ENCODE results near the gene ANKRD6.

ANKRD6 gene

DNA sequence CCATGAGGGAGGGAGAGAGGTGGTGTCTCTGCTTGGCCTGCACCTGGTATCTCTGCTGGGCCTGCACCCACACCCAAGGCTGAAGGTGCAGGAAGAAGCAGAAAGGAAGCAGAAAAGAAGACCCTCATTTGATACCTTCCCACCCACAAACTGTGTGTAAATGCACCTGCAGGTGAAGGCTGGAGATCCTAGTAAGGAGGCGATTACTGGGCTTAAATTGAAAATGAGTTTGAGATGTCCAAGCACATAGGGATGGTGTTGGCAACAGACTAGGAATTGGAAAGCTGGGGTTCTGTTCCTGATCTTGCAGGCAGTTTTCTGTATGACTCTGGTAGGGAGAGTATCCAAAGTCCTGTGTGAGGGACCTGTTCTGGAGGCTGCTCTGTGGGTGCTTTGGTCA, 130.9 kb downstream of the ANKRD6 start:
- H2BK120ac ChIP-seq (ENCODE audit: low read depth, low read length): no peak overlapping the region
- no peak overlapping the region for H3K23ac ChIP-seq (ENCODE audit: low read length)
- no peak overlapping the region for H3K56ac ChIP-seq (ENCODE audit: low read length)
- no peak overlapping the region for H3K4me3 ChIP-seq (ENCODE audit: low read length)
- no peak overlapping the region for H3K4ac ChIP-seq (ENCODE audit: low read depth, low read length)
- no peak overlapping the region for H3K18ac ChIP-seq (ENCODE audit: low read length)
- no peak overlapping the region for H4K8ac ChIP-seq (ENCODE audit: low read depth, low read length)
- no peaks in the 10 kb centered on the region for H3K27me3 ChIP-seq (ENCODE audit: insufficient read depth, low read length, poor library complexity)
- H3K4me1 ChIP-seq (ENCODE audit: control insufficient read depth, low read depth, low read length): peaks cover 4% of the 10 kb centered on the region
- peaks cover 2% of the 10 kb centered on the region for H3K79me1 ChIP-seq (ENCODE audit: low read length)
- no peak overlapping the region for H2BK15ac ChIP-seq (replicated peaks; ENCODE audit: low read depth)
- no peak overlapping the region for H2AK5ac ChIP-seq (ENCODE audit: low read length)
- H3K36me3 ChIP-seq (ENCODE audit: control insufficient read depth, insufficient read depth, low read length): no peaks in the 10 kb centered on the region
- H3K79me2 ChIP-seq (ENCODE audit: control insufficient read depth, insufficient read depth, low read length): no peaks in the 10 kb centered on the region
- no peak for DNase-seq
- no peak overlapping the region for H4K5ac ChIP-seq (ENCODE audit: low read length)
- no peak overlapping the region for H3K9ac ChIP-seq (ENCODE audit: low read length)
- no peak overlapping the region for H3K4me2 ChIP-seq (ENCODE audit: low read length)
- H2BK5ac ChIP-seq (ENCODE audit: low read length): no peak overlapping the region
- WGBS (ENCODE audit: extremely low coverage, insufficient coverage, low lambda C conversion rate): no CpG with 5 or more reads among the region's 1 CpG
- H3K27ac ChIP-seq (ENCODE audit: low read depth, low read length): no peak overlapping the region

DNA sequence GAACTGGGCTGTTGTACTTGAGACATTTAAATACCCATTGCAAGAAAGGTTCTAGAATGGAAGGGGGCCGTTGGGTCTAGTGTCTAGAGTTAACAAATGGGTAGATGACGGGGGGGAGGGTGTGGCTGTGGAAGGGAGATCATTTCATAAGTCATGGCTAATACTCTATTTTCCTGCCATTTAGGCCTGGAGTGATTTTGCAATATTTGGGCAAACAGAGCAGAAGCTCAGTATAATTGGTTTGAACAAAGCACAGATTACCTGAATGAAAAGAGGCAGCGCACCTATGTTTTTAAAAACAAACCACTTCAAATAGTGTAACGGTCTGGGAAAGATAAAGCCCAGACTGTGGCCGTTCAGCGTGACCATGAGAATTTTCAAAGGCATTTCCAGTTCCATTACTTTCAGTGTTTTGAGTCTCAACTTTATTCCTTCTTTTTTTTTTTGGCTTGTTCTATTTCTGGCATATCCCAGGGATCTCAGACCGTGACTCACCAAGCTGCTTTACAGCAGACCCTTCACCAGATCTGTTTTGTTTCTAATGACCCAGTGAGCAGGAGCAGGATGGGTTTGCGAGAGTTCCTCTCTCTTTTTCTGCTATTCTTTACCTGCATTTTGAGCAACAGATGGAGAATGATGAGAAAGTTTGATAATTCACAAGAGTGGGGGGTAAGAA, 131.9 kb downstream of the ANKRD6 start:
- Histone ChIP-seq H3K27ac (ENCODE audit: low read depth, low read length) (no peak overlapping the region), H4K8ac (ENCODE audit: low read depth, low read length) (no peak overlapping the region), H3K79me2 (ENCODE audit: control insufficient read depth, insufficient read depth, low read length) (no peaks in the 10 kb centered on the region), H3K79me1 (ENCODE audit: low read length) (peaks cover 2% of the 10 kb centered on the region), H3K36me3 (ENCODE audit: control insufficient read depth, insufficient read depth, low read length) (no peaks in the 10 kb centered on the region), H2BK120ac (ENCODE audit: low read depth, low read length) (no peak overlapping the region), H2AK5ac (ENCODE audit: low read length) (no peak overlapping the region), H4K5ac (ENCODE audit: low read length) (no peak overlapping the region), H2BK5ac (ENCODE audit: low read length) (no peak overlapping the region), H2BK15ac (replicated peaks; ENCODE audit: low read depth) (no peak overlapping the region), H3K27me3 (ENCODE audit: insufficient read depth, low read length, poor library complexity) (no peaks in the 10 kb centered on the region), H3K56ac (ENCODE audit: low read length) (no peak overlapping the region), H3K4me1 (ENCODE audit: control insufficient read depth, low read depth, low read length) (peaks cover 4% of the 10 kb centered on the region), H3K4me2 (ENCODE audit: low read length) (no peak overlapping the region), H3K9ac (ENCODE audit: low read length) (no peak overlapping the region), H3K4ac (ENCODE audit: low read depth, low read length) (no peak overlapping the region), H3K4me3 (ENCODE audit: low read length) (no peak overlapping the region), H3K18ac (ENCODE audit: low read length) (no peak overlapping the region), H3K23ac (ENCODE audit: low read length) (no peak overlapping the region)
- WGBS (ENCODE audit: extremely low coverage, insufficient coverage, low lambda C conversion rate): no CpG with 5 or more reads among the region's 8 CpGs
- DNase-seq: no peak

- Histone ChIP-seq H2BK15ac (replicated peaks; ENCODE audit: low read depth) (no peak overlapping the region), H4K5ac (ENCODE audit: low read length) (no peak overlapping the region), H3K27ac (ENCODE audit: low read depth, low read length) (no peak overlapping the region), H3K79me2 (ENCODE audit: control insufficient read depth, insufficient read depth, low read length) (no peaks in the 10 kb centered on the region), H3K36me3 (ENCODE audit: control insufficient read depth, insufficient read depth, low read length) (no peaks in the 10 kb centered on the region), H3K18ac (ENCODE audit: low read length) (no peak overlapping the region), H3K9ac (ENCODE audit: low read length) (no peak overlapping the region), H2AK5ac (ENCODE audit: low read length) (no peak overlapping the region), H3K56ac (ENCODE audit: low read length) (no peak overlapping the region), H3K4ac (ENCODE audit: low read depth, low read length) (no peak overlapping the region), H3K23ac (ENCODE audit: low read length) (no peak overlapping the region), H3K4me3 (ENCODE audit: low read length) (no peak overlapping the region), H3K4me2 (ENCODE audit: low read length) (no peak overlapping the region), H3K79me1 (ENCODE audit: low read length) (peaks cover 2% of the 10 kb centered on the region), H2BK120ac (ENCODE audit: low read depth, low read length) (no peak overlapping the region), H3K27me3 (ENCODE audit: insufficient read depth, low read length, poor library complexity) (no peaks in the 10 kb centered on the region), H4K8ac (ENCODE audit: low read depth, low read length) (no peak overlapping the region), H3K4me1 (ENCODE audit: control insufficient read depth, low read depth, low read length) (peaks cover 4% of the 10 kb centered on the region), H2BK5ac (ENCODE audit: low read length) (no peak overlapping the region)
- no peak for DNase-seq
- no CpG with 5 or more reads among the region's 10 CpGs for WGBS (ENCODE audit: extremely low coverage, insufficient coverage, low lambda C conversion rate)
These were observed 133.3 kb downstream of the ANKRD6 start for GRCh38 chr6:89566008-89566800.

DNA sequence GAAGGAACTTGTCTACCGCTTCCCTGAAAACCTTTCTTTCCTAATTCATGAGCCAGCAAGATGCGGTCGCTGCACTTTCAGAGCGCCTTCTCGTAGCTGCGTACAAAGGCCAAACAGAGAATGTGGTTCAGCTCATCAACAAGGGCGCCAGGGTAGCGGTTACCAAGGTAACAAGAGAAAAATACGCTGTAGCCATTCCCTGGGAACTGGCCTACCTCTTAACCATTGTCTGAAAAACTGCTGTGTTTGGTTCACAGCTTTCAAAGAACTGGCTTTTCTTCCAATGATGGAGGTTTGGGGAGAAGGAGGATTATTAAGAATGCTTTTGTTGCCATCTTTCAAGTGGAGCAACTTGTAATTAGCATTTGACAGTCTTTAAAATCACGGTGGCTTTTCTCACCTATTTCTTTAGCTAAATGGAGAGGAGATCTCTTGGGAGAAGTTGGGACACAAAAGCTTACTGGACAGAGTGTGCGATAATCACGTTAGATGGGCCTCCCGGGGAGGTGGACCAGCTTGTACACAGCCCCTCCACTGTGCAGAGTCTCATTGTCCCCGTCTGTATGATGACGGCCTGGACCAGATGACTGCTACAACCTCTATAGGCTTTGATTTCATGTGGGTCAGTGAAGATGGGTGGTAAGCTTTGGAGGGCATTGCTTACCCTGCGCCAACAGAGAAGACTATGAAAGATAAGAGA, 134.1 kb downstream of the ANKRD6 start:
- Histone ChIP-seq H2AK5ac (ENCODE audit: low read length) (no peak overlapping the region), H3K4me2 (ENCODE audit: low read length) (no peak overlapping the region), H3K27ac (ENCODE audit: low read depth, low read length) (no peak overlapping the region), H3K18ac (ENCODE audit: low read length) (no peak overlapping the region), H3K36me3 (ENCODE audit: control insufficient read depth, insufficient read depth, low read length) (no peaks in the 10 kb centered on the region), H3K23ac (ENCODE audit: low read length) (no peak overlapping the region), H3K4me1 (ENCODE audit: control insufficient read depth, low read depth, low read length) (peaks cover 2% of the 10 kb centered on the region), H3K27me3 (ENCODE audit: insufficient read depth, low read length, poor library complexity) (no peaks in the 10 kb centered on the region), H3K79me1 (ENCODE audit: low read length) (peaks cover 2% of the 10 kb centered on the region), H3K79me2 (ENCODE audit: control insufficient read depth, insufficient read depth, low read length) (no peaks in the 10 kb centered on the region), H2BK5ac (ENCODE audit: low read length) (no peak overlapping the region), H3K9ac (ENCODE audit: low read length) (no peak overlapping the region), H3K4ac (ENCODE audit: low read depth, low read length) (no peak overlapping the region), H4K8ac (ENCODE audit: low read depth, low read length) (no peak overlapping the region), H3K56ac (ENCODE audit: low read length) (no peak overlapping the region), H3K4me3 (ENCODE audit: low read length) (no peak overlapping the region), H4K5ac (ENCODE audit: low read length) (no peak overlapping the region), H2BK15ac (replicated peaks; ENCODE audit: low read depth) (no peak overlapping the region), H2BK120ac (ENCODE audit: low read depth, low read length) (no peak overlapping the region)
- peak; percentile 60 for DNase-seq
- no CpG with 5 or more reads among the region's 16 CpGs for WGBS (ENCODE audit: extremely low coverage, insufficient coverage, low lambda C conversion rate)

DNA sequence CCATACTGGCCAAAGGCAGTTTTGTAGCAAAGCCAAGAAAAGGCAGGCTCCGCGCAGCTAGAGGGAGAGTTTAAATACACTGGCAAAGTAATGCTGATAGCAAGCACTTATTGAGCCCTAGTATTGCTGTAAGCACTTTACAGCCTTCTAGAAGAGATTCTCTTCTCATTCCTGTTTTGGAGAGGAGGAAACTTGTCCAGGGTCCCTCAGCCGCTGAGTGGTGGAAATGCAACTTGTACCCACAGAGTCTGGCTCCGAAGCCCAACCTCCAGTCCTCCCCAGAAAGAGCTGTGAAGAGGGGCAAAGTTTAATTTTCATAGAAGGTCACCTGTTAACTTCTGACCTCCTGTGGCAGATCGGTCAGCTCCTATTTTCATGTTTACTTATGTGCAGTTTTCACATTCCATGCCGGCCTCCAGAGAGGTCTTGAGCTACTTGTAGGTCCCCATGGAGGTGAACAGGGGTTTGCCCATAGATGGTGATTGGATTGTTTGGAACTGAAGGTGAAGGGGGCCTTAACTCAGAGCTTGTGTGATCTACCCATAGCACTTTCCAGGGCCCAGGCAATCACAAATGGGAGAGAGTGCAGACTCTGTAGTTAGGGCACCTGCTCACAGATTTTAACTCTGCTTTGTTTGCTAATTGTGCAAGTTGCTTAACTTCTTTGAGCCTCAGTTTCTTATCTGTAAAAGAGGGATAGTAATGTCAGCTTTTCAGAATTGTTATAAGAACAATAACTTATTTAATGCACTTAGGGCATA, 134.9 kb downstream of the ANKRD6 start:
- no peak overlapping the region for H3K4me3 ChIP-seq (ENCODE audit: low read length)
- H3K23ac ChIP-seq (ENCODE audit: low read length): no peak overlapping the region
- no peak overlapping the region for H3K18ac ChIP-seq (ENCODE audit: low read length)

More for the DNA sequence above, 134.9 kb downstream of the ANKRD6 start:
- H3K27me3 ChIP-seq (ENCODE audit: insufficient read depth, low read length, poor library complexity): no peaks in the 10 kb centered on the region
- no peak overlapping the region for H2BK120ac ChIP-seq (ENCODE audit: low read depth, low read length)
- no peak overlapping the region for H2BK15ac ChIP-seq (replicated peaks; ENCODE audit: low read depth)
- H2BK5ac ChIP-seq (ENCODE audit: low read length): no peak overlapping the region
- no peak overlapping the region for H3K9ac ChIP-seq (ENCODE audit: low read length)
- no peaks in the 10 kb centered on the region for H3K4me1 ChIP-seq (ENCODE audit: control insufficient read depth, low read depth, low read length)
- no peak overlapping the region for H3K4me2 ChIP-seq (ENCODE audit: low read length)
- H3K79me1 ChIP-seq (ENCODE audit: low read length): peaks cover 2% of the 10 kb centered on the region
- H4K5ac ChIP-seq (ENCODE audit: low read length): no peak overlapping the region
- no peak overlapping the region for H3K56ac ChIP-seq (ENCODE audit: low read length)
- WGBS (ENCODE audit: extremely low coverage, insufficient coverage, low lambda C conversion rate): no CpG with 5 or more reads among the region's 6 CpGs
- H3K79me2 ChIP-seq (ENCODE audit: control insufficient read depth, insufficient read depth, low read length): no peaks in the 10 kb centered on the region
- no peak overlapping the region for H4K8ac ChIP-seq (ENCODE audit: low read depth, low read length)
- H3K36me3 ChIP-seq (ENCODE audit: control insufficient read depth, insufficient read depth, low read length): no peaks in the 10 kb centered on the region
- no peak overlapping the region for H3K4ac ChIP-seq (ENCODE audit: low read depth, low read length)
- DNase-seq: no peak
- H2AK5ac ChIP-seq (ENCODE audit: low read length): no peak overlapping the region
- H3K27ac ChIP-seq (ENCODE audit: low read depth, low read length): no peak overlapping the region
